OCI-M1 (cell line): ENCODE results near the gene ZNF689.

Source experiments
- DNase-seq: peaks from one replicate; lab custom pipeline; 2025; lab: John Stamatoyannopoulos, UW

ZNF689 gene

GRCh38 chr16:30562021-30562420 is 48.2 kb downstream of the ZNF689 start:
- no peak for DNase-seq

GRCh38 chr16:30561089-30561816 is 48.9 kb downstream of the ZNF689 start:
- DNase-seq, result peak; percentile 87

- DNase-seq, result peak; percentile 73
Measured at GRCh38 chr16:30559690-30560089, 50.5 kb downstream of the ZNF689 start.

GRCh38 chr16:30558789-30559377 is 51.3 kb downstream of the ZNF689 start:
- DNase-seq, result peak; percentile 56

GRCh38 chr16:30557957-30558788 is 52.0 kb downstream of the ZNF689 start, which contains the start of gene ZNF764:
Gene ZNF764 (minus strand): TSS chr16:30558374. CDS start chr16:30558182, 192 bp downstream.
- peak; percentile 99 for DNase-seq

- DNase-seq, result peak; percentile 64
Measured at GRCh38 chr16:30557707-30557956, 52.6 kb downstream of the ZNF689 start.

- DNase-seq, result no peak
Measured at GRCh38 chr16:30556125-30556473, 54.1 kb downstream of the ZNF689 start.

GRCh38 chr16:30555315-30556124 is 54.7 kb downstream of the ZNF689 start:
- DNase-seq, result no peak

GRCh38 chr16:30554557-30555314 is 55.5 kb downstream of the ZNF689 start:
- no peak for DNase-seq

- peak; percentile 88 for DNase-seq
Measured at GRCh38 chr16:30553393-30553899, 56.7 kb downstream of the ZNF689 start.

- DNase-seq, result no peak
Measured at GRCh38 chr16:30552956-30553355, 57.2 kb downstream of the ZNF689 start.
